Vagina (tissue), 2 donors: ENCODE results near the gene KMT5B.

Experiments used
- POLR2A ChIP-seq, 2 donors: fragments of 450-650 bp; IDR thresholded peaks; one replicate each; pipeline ENCODE4 v1.6.1; 2017; ENCODE audit warnings: antibody characterized with exemption in 2 of 2, mild to moderate bottlenecking in 2 of 2, moderate library complexity in 2 of 2
- POLR2AphosphoS5 ChIP-seq, 2 donors: sonication (generic); formaldehyde crosslinking; IDR thresholded peaks; one replicate each; pipeline ENCODE4 v1.9.0; 2017; ENCODE audit warnings: antibody characterized with exemption in 2 of 2, mild to moderate bottlenecking in 2 of 2, low read depth in 1 of 2; ENCODE audit not compliant: insufficient read depth in 1 of 2
- TF ChIP-seq, protein P1 (sequence below), 3 experiments: fragments of 450-650 bp in 2 of 3; fragments of 200-600 bp in 1 of 3; sonication (generic) in 1 of 3; IDR thresholded peaks; one replicate each; pipeline ENCODE4 v1.5.1; 2017 to 2019; ENCODE audit warnings: antibody characterized with exemption in 3 of 3, mild to moderate bottlenecking in 2 of 3, moderate library complexity in 2 of 3

DNA sequence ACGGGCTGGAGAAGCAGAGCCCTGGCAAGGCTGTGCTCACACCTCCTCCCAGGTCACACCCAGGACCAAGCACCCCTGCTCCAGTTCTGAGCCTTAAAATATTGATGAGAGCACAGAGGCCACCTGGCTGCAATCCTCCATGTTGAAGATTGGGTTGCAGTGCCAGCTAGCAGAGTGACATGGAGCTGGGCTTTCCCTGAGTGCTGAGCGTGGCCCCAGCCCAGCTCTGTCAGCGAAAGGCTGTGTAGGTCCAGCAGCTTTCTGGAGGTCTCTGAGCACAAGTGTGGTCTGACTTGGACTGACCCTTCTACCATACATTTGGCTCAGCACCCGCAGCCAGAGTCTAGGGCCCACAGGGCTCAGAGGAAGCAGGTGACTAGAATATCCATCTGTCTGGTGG is 87.9 kb downstream of the KMT5B start:
- TF ChIP-seq POLR2A (IDR thresholded peaks at IDR 0.05) (no peak), POLR2AphosphoS5 (IDR thresholded peaks at IDR 0.05; ENCODE audit: insufficient read depth in 1 of 2, low read depth in 1 of 2) (no peak)
- TF ChIP-seq, protein P1, sequence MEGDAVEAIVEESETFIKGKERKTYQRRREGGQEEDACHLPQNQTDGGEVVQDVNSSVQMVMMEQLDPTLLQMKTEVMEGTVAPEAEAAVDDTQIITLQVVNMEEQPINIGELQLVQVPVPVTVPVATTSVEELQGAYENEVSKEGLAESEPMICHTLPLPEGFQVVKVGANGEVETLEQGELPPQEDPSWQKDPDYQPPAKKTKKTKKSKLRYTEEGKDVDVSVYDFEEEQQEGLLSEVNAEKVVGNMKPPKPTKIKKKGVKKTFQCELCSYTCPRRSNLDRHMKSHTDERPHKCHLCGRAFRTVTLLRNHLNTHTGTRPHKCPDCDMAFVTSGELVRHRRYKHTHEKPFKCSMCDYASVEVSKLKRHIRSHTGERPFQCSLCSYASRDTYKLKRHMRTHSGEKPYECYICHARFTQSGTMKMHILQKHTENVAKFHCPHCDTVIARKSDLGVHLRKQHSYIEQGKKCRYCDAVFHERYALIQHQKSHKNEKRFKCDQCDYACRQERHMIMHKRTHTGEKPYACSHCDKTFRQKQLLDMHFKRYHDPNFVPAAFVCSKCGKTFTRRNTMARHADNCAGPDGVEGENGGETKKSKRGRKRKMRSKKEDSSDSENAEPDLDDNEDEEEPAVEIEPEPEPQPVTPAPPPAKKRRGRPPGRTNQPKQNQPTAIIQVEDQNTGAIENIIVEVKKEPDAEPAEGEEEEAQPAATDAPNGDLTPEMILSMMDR (IDR thresholded peaks at IDR 0.05) = no peak
